Measurements from ENCODE around the gene RIMOC1.

Gene RIMOC1

GRCh38 chr5:41892031-41892430 lies 12.1 kb upstream of the RIMOC1 start:
- no peak for DNase-seq (ENCODE audit: low read depth)
- TF ChIP-seq CTCF (conservative IDR thresholded peaks at IDR 0.05; ENCODE audit: low read length): no peak
- no peak overlapping the region for H3K4me3 ChIP-seq (ENCODE audit: low read length)

- no peak for TF ChIP-seq CTCF (conservative IDR thresholded peaks at IDR 0.05; ENCODE audit: low read length)
- H3K4me3 ChIP-seq (ENCODE audit: low read length): no peak overlapping the region
- no peak for DNase-seq (ENCODE audit: low read depth)
Observed at GRCh38 chr5:41893074-41893851, 10.9 kb upstream of the RIMOC1 start.

- DNase-seq (ENCODE audit: low read depth): no peak
- no peak overlapping the region for H3K4me3 ChIP-seq (ENCODE audit: low read length)
- TF ChIP-seq CTCF (conservative IDR thresholded peaks at IDR 0.05; ENCODE audit: low read length): no peak
Observed at GRCh38 chr5:41896230-41896629, 7.9 kb upstream of the RIMOC1 start.

- no peak for DNase-seq (ENCODE audit: low read depth)
- H3K4me3 ChIP-seq (ENCODE audit: low read length): peak overlapping the region; percentile 76
- TF ChIP-seq CTCF (conservative IDR thresholded peaks at IDR 0.05; ENCODE audit: low read length): no peak
Observed at GRCh38 chr5:41903382-41903891, 707 bp upstream of the RIMOC1 start.

- TF ChIP-seq CTCF (conservative IDR thresholded peaks at IDR 0.05; ENCODE audit: low read length): no peak
- DNase-seq (ENCODE audit: low read depth): no peak
- H3K4me3 ChIP-seq (ENCODE audit: low read length): no peak overlapping the region
Observed at GRCh38 chr5:41906151-41906550, 2.0 kb downstream of the RIMOC1 start.

GRCh38 chr5:41908374-41909079 lies 4.4 kb downstream of the RIMOC1 start:
- DNase-seq (ENCODE audit: low read depth): peak; percentile 66
- TF ChIP-seq CTCF (conservative IDR thresholded peaks at IDR 0.05; ENCODE audit: low read length): no peak
- no peak overlapping the region for H3K4me3 ChIP-seq (ENCODE audit: low read length)

GRCh38 chr5:41918105-41918504 lies 14.0 kb downstream of the RIMOC1 start:
- no peak for DNase-seq (ENCODE audit: low read depth)
- H3K4me3 ChIP-seq (ENCODE audit: low read length): no peak overlapping the region
- TF ChIP-seq CTCF (conservative IDR thresholded peaks at IDR 0.05; ENCODE audit: low read length): no peak
